K562 (cell line): ENCODE data around the gene SNPH. TPM values are rescaled to one million over a fixed set of nuclear protein-coding genes. Genes with fewer than 3 reads are reported as not detected.

Experiments
- ATAC-seq: fragments of 200-7000 bp; cut with Tn5 transposase; 3 replicates; pipeline ENCODE4 v1.9.1; 2020; ENCODE audit warnings: moderate library complexity
- BruUV-seq: library from RNA; stranded (reverse); fragments of 400-500 nt; replicated peaks from 2 replicates; lab custom pipeline; 2021; lab: Mats Ljungman, UMichigan
- CTCF ChIA-PET: fragments of 300-600 bp; formaldehyde crosslinking; extraction: SDS; loops from one replicate; lab custom pipeline; 2021; ENCODE audit warnings: low intra/inter-chr PET ratio; lab: Yijun Ruan, JAX
- POLR2A ChIA-PET: fragments of 300-600, 350-650 bp; sonication (Branson Sonifier 250); formaldehyde crosslinking; extraction: SDS; loops from one replicate; lab custom pipeline; 2021; ENCODE audit warnings: antibody characterized with exemption, inconsistent platforms; lab: Yijun Ruan, JAX
- DNase-seq, 4 experiments: peaks; one replicate each; pipeline versions ENCODE4 v3.0.0 to v3.0.0-alpha.2; 2011 to 2018; ENCODE audit warnings: low spot score in 3 of 4, mixed read lengths in 3 of 4; ENCODE audit errors: extremely low read depth in 1 of 4
- FAIRE-seq: peaks from 2 replicates; lab custom pipeline; 2011; peaks lifted over from hg19 to GRCh38; lab: Jason Lieb, UNC
- H2AFZ ChIP-seq: 2 replicates; pipeline ENCODE4 v1.6.0; 2011; ENCODE audit warnings: low read depth, low read length, control low read depth, inconsistent platforms
- H3K27ac ChIP-seq: fragments of 200-600 bp; 3 replicates; pipeline ENCODE4 v1.8.0; 2011; ENCODE audit warnings: low read depth, mild to moderate bottlenecking, control low read depth, inconsistent platforms, low read length, moderate library complexity, mixed read lengths; ENCODE audit errors: extremely low read depth
- H3K27me3 ChIP-seq, 2 experiments: fragments of 300-600 bp in 1 of 2; 2 replicates in 1 of 2; 3 replicates in 1 of 2; pipeline versions ENCODE4 v1.6.0 to v1.8.0; 2011; ENCODE audit warnings: inconsistent platforms in 2 of 2, low read length in 2 of 2, mild to moderate bottlenecking in 1 of 2, mixed read lengths in 1 of 2, moderate library complexity in 1 of 2; ENCODE audit not compliant: control insufficient read depth in 2 of 2, insufficient read depth in 2 of 2
- H3K36me3 ChIP-seq: fragments of 300-600 bp; 3 replicates; pipeline ENCODE4 v1.8.0; 2011; ENCODE audit warnings: mild to moderate bottlenecking, low read length, inconsistent platforms; ENCODE audit not compliant: control insufficient read depth, insufficient read depth
- H3K4me1 ChIP-seq, 2 experiments: fragments of 200-600 bp in 1 of 2; replicated peaks in 1 of 2; 2 replicates in 1 of 2; 3 replicates in 1 of 2; pipeline versions ENCODE4 v1.5.1 to v1.8.0; 2011; ENCODE audit warnings: inconsistent platforms in 2 of 2, low read length in 2 of 2, mild to moderate bottlenecking in 1 of 2, mixed read lengths in 1 of 2, moderate library complexity in 1 of 2; ENCODE audit not compliant: control insufficient read depth in 2 of 2, insufficient read depth in 2 of 2
- H3K4me2 ChIP-seq: 2 replicates; pipeline ENCODE4 v1.6.1; 2011; ENCODE audit warnings: low read length, control low read depth, inconsistent platforms, mixed read lengths; ENCODE audit not compliant: insufficient read depth
- H3K4me3 ChIP-seq: fragments of 200-600 bp; sonication (generic), shearing (Covaris generic); 2 replicates; pipeline ENCODE4 v1.5.1; 2016; ENCODE audit warnings: control low read depth, inconsistent platforms
- H3K79me2 ChIP-seq: fragments of 200-600 bp; 3 replicates; pipeline ENCODE4 v1.8.0; 2011; ENCODE audit warnings: low read length, inconsistent platforms; ENCODE audit not compliant: control insufficient read depth, insufficient read depth
- H3K9ac ChIP-seq, 2 experiments: 2 replicates each; pipeline versions ENCODE4 v1.6.0 to v1.6.1; 2011; ENCODE audit warnings: low read depth in 2 of 2, low read length in 2 of 2, control low read depth in 1 of 2, inconsistent platforms in 1 of 2, mild to moderate bottlenecking in 1 of 2, mixed read lengths in 1 of 2; ENCODE audit not compliant: insufficient read depth in 1 of 2
- H3K9me1 ChIP-seq: one replicate; pipeline ENCODE4 v1.6.0; 2011; ENCODE audit warnings: inconsistent platforms, mild to moderate bottlenecking, low read length, moderate library complexity; ENCODE audit not compliant: control insufficient read depth, insufficient read depth
- H3K9me3 ChIP-seq: replicated peaks from 2 replicates; pipeline ENCODE4 v1.5.1; 2011; ENCODE audit warnings: low read depth, low read length, inconsistent platforms; ENCODE audit not compliant: control insufficient read depth, insufficient read depth
- H4K20me1 ChIP-seq: replicated peaks from 2 replicates; pipeline ENCODE4 v1.6.1; 2011; ENCODE audit warnings: low read length, inconsistent platforms, mixed read lengths; ENCODE audit not compliant: control insufficient read depth, insufficient read depth
- CCNT2 ChIP-seq: IDR thresholded peaks from 2 replicates; pipeline ENCODE4 v1.6.1; 2011; ENCODE audit warnings: borderline replicate concordance, low read depth, mild to moderate bottlenecking, moderate library complexity, mixed read lengths, low read length; ENCODE audit not compliant: insufficient read length; ENCODE audit errors: extremely low read depth
- HCFC1 ChIP-seq: IDR thresholded peaks from 2 replicates; pipeline ENCODE4 v1.6.1; 2012; ENCODE audit warnings: low read depth, low read length, improper control_type of control experiment
- MAFF ChIP-seq: IDR thresholded peaks from 2 replicates; pipeline ENCODE4 v1.6.1; 2012; ENCODE audit warnings: low read length, improper control_type of control experiment
- PHB2 ChIP-seq: fragments of 450-650 bp; IDR thresholded peaks from 2 replicates; pipeline ENCODE4 v1.6.1; 2017; ENCODE audit warnings: low read depth
- RBM17 ChIP-seq: fragments of 200-400 bp; formaldehyde crosslinking; IDR thresholded peaks from 2 replicates; pipeline ENCODE4 v1.6.1; 2017; ENCODE audit warnings: low read depth, mild to moderate bottlenecking, low read length, borderline replicate concordance
- SIN3A ChIP-seq, 2 experiments: fragments of 150-350 bp in 1 of 2; IDR thresholded peaks; 2 replicates each; pipeline ENCODE4 v1.6.1; 2011 to 2016; ENCODE audit warnings: borderline replicate concordance in 2 of 2, low read depth in 2 of 2, low read length in 2 of 2, mild to moderate bottlenecking in 2 of 2, moderate library complexity in 2 of 2; ENCODE audit not compliant: control insufficient read depth in 1 of 2
- ZNF24 ChIP-seq: fragments of 450-650 bp; IDR thresholded peaks from 2 replicates; pipeline ENCODE4 v1.6.1; 2016
- ZNF324 ChIP-seq: fragments of 250-450 bp; sonication (Bioruptor Pico); IDR thresholded peaks from 2 replicates; pipeline ENCODE4 v1.4.0; 2020; ENCODE audit warnings: mild to moderate bottlenecking
- ZNF384 ChIP-seq: IDR thresholded peaks from 2 replicates; pipeline ENCODE4 v1.6.1; 2012; ENCODE audit warnings: low read depth, low read length, improper control_type of control experiment
- ZNF764 ChIP-seq: fragments of 250-450 bp; sonication (Bioruptor Pico); IDR thresholded peaks from 2 replicates; pipeline ENCODE4 v1.4.0; 2020; ENCODE audit warnings: low read depth, mild to moderate bottlenecking, moderate library complexity
- WGBS: fragments of 100-300 bp; shearing (Covaris generic); methylation state at CpG from one replicate; pipeline ENCODE4 v1.1.6; 2016; ENCODE audit warnings: low coverage, mixed read lengths; ENCODE audit not compliant: insufficient coverage; ENCODE audit errors: missing lambda C conversion rate; 5-methylcytosine and 5-hydroxymethylcytosine counted together
- in situ Hi-C: fragments of 300-500 bp; cut with MboI; formaldehyde crosslinking; loops from 4 replicates; pipeline ENCODE4 v1.15.0; 2018; ENCODE audit warnings: inconsistent platforms, mixed read lengths
- intact Hi-C: fragments of 100-400 bp; cut with micrococcal nuclease; formaldehyde crosslinking; loops from 2 replicates; pipeline ENCODE4 v1.14.2; 2022
- polyA plus RNA-seq, 8 experiments: library from polyadenylated mRNA; depleted of rRNA in 4 of 8; stranded (reverse) in 5 of 8; unstranded in 3 of 8; fragments of >200 nt; fragmentation: Nextera tagmentation in 2 of 8; fragmentation: Illumina TruSeq in 1 of 8; extraction: Ambion mirVana in 2 of 8; extraction: Trizol in 1 of 8; gene quantifications; 2 replicates each; pipeline versions ENCODE4 v1.2.1 to v1.2.3, GENCODE V29; 2011 to 2014; ENCODE audit warnings: inconsistent platforms in 1 of 8, missing spikeins in 1 of 8
- total RNA-seq, 7 experiments: library from RNA; depleted of rRNA in 6 of 7; stranded (reverse); fragments of >200 nt in 6 of 7; fragmentation: Illumina TruSeq in 2 of 7; extraction: Trizol in 2 of 7; gene quantifications; 2 replicates each; pipeline versions ENCODE4 v1.2.1 to v1.2.3, GENCODE V29; 2011 to 2021; ENCODE audit warnings: low replicate concordance in 1 of 7
- TF ChIP-seq, protein P1 (sequence below), 2 experiments: fragments of 150-350 bp in 1 of 2; IDR thresholded peaks; 2 replicates each; pipeline ENCODE4 v1.6.1; 2012 to 2016; ENCODE audit warnings: low read depth in 2 of 2, low read length in 2 of 2, mild to moderate bottlenecking in 1 of 2, moderate library complexity in 1 of 2
- TF ChIP-seq, protein P2 (sequence below): fragments of 450-650 bp; IDR thresholded peaks from 2 replicates; pipeline ENCODE4 v1.6.1; 2018; ENCODE audit warnings: mild to moderate bottlenecking, low read depth; ENCODE audit not compliant: partially characterized antibody
- TF ChIP-seq, protein P3 (sequence below): sonication (generic); formaldehyde crosslinking; IDR thresholded peaks from 2 replicates; pipeline ENCODE4 v1.8.0; 2023; ENCODE audit warnings: mild to moderate bottlenecking, missing genetic modification reagents

The SNPH gene
- total and polyA plus RNA-seq, 9 of the 15 experiments (the other 6 are each of a cell fraction or from before 2014, with no cell fraction given), result 0.03 to 4.2 (median 1.4) TPM

DNA sequence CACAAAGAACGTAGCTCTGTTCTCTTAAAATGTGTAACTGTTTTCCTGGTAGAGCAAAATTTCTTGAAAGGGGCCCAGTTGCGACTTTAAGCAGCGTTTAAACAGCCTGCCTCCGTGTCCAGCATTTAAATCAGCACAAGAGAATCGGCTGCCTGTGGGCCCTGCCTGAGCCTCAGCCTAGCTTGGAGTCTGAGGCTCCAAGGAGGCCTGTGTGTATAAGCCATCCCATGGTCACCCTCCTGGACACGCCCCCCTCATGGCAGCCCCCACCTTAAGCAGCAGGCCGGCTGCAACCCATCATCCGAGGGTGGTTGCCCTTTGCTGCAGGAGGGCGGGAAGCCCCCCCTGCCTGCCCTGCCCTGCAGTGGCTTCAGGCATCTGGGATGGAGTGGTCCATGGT, 44.0 kb downstream of the SNPH start:
- FAIRE-seq, result no peak
- BruUV-seq, result no TSS peak
- intact Hi-C loops, result loop anchor here (10.0 kb wide), 1 partner anchor 195 kb away; no protein-coding TSS in a partner anchor
- no peak for ATAC-seq
- no peaks in the 10 kb centered on the region for H3K36me3 ChIP-seq
- H3K79me2 ChIP-seq, result no peaks in the 10 kb centered on the region
- no peak overlapping the region for H3K4me2 ChIP-seq
- TF ChIP-seq ZNF764 (CRISPR knock-in tag) (no peak), ZNF24 (no peak), ZNF384 (no peak), MAFF (no peak), PHB2 (no peak), HCFC1 (no peak), RBM17 (no peak), CCNT2 (no peak), SIN3A (IDR thresholded peaks at IDR 0.05; ENCODE audit: borderline replicate concordance in 2 of 2, control insufficient read depth in 1 of 2, low read depth in 2 of 2, low read length in 2 of 2) (no peak), ZNF324 (CRISPR knock-in tag) (no peak)
- TF ChIP-seq, protein P1, sequence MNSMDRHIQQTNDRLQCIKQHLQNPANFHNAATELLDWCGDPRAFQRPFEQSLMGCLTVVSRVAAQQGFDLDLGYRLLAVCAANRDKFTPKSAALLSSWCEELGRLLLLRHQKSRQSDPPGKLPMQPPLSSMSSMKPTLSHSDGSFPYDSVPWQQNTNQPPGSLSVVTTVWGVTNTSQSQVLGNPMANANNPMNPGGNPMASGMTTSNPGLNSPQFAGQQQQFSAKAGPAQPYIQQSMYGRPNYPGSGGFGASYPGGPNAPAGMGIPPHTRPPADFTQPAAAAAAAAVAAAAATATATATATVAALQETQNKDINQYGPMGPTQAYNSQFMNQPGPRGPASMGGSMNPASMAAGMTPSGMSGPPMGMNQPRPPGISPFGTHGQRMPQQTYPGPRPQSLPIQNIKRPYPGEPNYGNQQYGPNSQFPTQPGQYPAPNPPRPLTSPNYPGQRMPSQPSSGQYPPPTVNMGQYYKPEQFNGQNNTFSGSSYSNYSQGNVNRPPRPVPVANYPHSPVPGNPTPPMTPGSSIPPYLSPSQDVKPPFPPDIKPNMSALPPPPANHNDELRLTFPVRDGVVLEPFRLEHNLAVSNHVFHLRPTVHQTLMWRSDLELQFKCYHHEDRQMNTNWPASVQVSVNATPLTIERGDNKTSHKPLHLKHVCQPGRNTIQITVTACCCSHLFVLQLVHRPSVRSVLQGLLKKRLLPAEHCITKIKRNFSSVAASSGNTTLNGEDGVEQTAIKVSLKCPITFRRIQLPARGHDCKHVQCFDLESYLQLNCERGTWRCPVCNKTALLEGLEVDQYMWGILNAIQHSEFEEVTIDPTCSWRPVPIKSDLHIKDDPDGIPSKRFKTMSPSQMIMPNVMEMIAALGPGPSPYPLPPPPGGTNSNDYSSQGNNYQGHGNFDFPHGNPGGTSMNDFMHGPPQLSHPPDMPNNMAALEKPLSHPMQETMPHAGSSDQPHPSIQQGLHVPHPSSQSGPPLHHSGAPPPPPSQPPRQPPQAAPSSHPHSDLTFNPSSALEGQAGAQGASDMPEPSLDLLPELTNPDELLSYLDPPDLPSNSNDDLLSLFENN (IDR thresholded peaks at IDR 0.05; ENCODE audit: low read depth in 2 of 2, low read length in 2 of 2), result no peak
- TF ChIP-seq, protein P2, sequence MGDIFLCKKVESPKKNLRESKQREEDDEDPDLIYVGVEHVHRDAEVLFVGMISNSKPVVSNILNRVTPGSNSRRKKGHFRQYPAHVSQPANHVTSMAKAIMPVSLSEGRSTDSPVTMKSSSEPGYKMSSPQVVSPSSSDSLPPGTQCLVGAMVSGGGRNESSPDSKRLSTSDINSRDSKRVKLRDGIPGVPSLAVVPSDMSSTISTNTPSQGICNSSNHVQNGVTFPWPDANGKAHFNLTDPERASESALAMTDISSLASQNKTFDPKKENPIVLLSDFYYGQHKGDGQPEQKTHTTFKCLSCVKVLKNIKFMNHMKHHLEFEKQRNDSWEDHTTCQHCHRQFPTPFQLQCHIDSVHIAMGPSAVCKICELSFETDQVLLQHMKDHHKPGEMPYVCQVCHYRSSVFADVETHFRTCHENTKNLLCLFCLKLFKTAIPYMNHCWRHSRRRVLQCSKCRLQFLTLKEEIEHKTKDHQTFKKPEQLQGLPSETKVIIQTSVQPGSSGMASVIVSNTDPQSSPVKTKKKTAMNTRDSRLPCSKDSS, result no peak
- TF ChIP-seq, protein P3, sequence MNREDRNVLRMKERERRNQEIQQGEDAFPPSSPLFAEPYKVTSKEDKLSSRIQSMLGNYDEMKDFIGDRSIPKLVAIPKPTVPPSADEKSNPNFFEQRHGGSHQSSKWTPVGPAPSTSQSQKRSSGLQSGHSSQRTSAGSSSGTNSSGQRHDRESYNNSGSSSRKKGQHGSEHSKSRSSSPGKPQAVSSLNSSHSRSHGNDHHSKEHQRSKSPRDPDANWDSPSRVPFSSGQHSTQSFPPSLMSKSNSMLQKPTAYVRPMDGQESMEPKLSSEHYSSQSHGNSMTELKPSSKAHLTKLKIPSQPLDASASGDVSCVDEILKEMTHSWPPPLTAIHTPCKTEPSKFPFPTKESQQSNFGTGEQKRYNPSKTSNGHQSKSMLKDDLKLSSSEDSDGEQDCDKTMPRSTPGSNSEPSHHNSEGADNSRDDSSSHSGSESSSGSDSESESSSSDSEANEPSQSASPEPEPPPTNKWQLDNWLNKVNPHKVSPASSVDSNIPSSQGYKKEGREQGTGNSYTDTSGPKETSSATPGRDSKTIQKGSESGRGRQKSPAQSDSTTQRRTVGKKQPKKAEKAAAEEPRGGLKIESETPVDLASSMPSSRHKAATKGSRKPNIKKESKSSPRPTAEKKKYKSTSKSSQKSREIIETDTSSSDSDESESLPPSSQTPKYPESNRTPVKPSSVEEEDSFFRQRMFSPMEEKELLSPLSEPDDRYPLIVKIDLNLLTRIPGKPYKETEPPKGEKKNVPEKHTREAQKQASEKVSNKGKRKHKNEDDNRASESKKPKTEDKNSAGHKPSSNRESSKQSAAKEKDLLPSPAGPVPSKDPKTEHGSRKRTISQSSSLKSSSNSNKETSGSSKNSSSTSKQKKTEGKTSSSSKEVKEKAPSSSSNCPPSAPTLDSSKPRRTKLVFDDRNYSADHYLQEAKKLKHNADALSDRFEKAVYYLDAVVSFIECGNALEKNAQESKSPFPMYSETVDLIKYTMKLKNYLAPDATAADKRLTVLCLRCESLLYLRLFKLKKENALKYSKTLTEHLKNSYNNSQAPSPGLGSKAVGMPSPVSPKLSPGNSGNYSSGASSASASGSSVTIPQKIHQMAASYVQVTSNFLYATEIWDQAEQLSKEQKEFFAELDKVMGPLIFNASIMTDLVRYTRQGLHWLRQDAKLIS (CRISPR knock-in tag), result no peak
- no peak overlapping the region for H2AFZ ChIP-seq
- no peaks in the 10 kb centered on the region for H3K9me1 ChIP-seq
- no peak overlapping the region; the same call in 2 of the 3 replicates for H3K27ac ChIP-seq
- H3K9ac ChIP-seq, result no peak overlapping the region
- in situ Hi-C loops, result no loop called here
- no peaks in the 10 kb centered on the region for H4K20me1 ChIP-seq
- POLR2A ChIA-PET, result interaction anchor here (0.7 kb wide), 1 partner anchor 935 kb away, joined by 3 read pairs; no protein-coding TSS in a partner anchor
- H3K9me3 ChIP-seq, result no peaks in the 10 kb centered on the region
- peaks cover 0 to 22% of the 10 kb centered on the region in 2 experiments; a peak in 2 of 5 replicates for H3K4me1 ChIP-seq
- no peak for DNase-seq
- H3K27me3 ChIP-seq, result no peaks in the 10 kb centered on the region
- WGBS, result 40% methylated on average over 7 of the region's 9 CpGs
- CTCF ChIA-PET, result no interaction called here
- no peak overlapping the region for H3K4me3 ChIP-seq
